Measurements from ENCODE around the gene FAM89B.

The FAM89B gene

GRCh38 chr11:65589444-65590239 is 17.3 kb downstream of the FAM89B start:
- no peak for DNase-seq

DNA sequence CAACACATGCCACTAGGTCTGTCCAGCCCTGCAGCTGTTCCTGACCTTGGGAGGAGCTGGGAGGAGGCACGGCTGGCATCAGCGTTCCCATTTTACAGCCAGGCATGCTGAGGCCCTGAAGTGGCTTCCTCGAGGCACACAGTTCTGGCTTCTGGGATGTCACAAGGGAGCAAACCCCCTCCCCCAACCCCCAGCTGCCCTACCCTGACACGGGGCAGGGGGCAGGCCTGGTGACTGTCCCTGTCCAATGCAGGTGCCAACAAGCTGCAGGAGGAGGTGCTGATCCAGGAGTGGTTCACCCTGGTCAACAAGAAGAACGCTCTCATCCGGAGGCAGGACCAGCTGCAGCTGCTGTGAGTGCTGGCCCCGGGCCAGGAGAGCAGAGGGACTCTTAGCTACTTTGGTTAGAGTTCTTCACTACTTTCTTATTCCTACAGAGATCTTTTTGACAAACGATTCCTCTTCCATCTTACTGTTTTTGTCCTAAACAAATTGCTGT is 18.0 kb downstream of the FAM89B start:
- no peak for DNase-seq

DNA sequence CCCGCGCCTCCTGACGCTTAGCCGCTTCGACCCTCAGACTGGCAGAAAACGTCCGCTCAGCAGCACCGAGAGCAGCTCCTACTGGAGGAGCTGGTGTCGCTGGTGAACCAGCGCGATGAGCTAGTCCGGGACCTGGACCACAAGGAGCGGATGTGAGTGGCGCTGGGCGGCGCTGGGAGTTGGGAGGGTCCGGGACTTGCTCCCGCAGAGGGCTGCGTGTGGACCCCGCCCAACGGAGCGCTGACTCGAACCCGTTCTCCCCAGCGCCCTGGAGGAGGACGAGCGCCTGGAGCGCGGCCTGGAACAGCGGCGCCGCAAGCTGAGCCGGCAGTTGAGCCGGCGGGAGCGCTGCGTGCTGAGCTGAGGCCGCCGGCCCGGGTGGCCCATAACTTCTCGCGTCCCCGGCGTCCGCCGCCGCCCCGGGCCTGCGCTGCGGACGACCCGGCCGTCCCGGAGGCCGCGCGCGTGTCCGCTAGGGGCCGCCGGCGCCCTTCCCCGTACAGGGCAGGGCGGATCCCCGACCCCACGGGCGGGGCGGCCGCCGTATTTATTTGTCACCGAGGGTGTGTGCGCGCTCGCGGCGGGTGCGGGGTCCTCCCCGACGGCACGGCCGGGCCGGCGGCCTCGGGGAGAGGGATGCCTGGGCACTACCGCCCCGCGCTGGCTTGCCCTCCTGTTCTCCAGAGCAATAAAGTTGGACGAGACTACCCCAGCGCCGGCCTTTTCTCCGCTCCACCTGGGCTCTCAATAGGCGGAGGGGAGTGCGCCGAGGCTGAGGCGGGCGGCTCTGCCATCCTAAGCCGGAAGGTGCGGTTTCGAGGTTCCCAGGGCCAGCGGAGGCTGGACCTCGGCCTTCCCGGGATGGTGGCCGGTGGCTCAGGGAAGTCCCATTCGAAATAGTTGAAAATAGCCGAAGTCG is 19.9 kb downstream of the FAM89B start:
- no peak for DNase-seq

DNA sequence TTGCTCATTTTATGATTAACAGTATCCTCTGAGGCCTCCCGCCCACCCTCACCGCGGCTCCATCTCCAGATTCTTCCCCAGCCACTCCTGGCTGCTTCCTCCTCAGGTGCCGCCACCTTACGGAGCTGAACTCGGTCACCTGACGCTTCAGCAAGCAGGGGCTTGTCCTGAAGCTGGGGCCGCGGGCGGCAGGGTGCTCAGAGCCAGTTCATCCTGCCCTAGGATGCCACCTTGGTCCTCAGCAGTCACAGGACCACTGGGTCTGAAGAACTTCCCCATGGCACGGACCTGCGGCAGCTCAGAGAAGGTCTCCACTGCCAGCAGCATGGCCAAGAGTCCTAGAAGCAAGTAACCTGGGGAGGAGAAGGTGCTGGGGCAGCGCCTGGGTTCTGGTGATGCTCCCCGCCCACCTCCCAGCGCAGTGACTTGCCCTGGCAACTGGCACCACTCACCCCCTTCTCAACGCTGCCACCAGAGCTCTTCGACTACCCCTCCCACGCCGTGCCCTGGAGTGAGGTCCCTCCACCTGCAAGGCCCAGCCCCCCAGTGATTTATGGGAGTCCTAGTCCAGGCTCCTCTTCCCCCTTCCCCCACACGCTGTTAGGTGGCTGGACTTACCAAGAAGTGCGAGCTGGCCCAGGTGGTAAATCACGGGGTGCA is 20.6 kb downstream of the FAM89B start:
- DNase-seq = no peak

DNA sequence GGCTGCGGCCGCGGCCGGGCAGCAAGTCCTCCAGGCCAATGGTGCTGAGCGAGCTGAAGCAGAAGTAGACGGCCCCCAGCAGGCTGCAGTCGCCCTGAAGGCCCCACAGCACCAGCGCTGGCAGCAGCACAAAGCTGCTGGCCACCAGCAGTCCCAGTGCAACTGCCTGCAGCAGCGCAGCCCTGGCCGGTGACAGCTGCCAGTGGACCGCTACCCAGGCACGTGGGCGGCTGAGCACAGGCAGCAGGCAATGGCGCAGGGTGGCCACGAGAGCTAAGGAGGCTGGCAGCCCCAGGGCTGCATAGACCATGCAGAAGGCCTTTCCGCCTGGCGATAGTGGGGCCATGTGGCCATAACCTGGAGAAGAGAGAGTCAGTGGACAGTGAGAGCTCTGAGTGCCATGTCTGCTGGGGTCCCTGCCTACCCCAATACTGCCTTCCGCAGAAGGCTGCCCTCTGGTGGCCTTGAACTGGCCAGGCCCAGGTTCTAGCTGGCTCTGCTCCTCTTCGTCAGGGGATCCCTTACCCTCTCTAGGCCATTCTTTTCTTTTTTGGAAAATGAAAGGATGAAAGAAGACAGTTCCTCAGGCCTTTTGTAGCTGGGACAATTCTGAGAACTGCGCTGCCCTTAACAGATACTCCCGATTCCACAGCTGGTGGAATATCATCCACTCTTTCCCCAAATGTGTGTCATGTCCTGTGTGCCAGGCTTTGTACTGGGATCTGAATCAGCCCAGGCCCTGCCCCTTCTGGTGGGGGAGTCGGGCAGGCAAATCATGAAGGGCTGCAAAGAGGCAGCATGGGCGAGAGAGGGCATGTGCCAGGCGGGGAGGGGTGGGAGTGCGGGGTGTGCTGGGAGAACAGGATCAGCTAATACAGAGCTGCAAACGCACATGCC is 21.4 kb downstream of the FAM89B start:
- peak; percentile 53 to 73 (median 69) for DNase-seq

DNA sequence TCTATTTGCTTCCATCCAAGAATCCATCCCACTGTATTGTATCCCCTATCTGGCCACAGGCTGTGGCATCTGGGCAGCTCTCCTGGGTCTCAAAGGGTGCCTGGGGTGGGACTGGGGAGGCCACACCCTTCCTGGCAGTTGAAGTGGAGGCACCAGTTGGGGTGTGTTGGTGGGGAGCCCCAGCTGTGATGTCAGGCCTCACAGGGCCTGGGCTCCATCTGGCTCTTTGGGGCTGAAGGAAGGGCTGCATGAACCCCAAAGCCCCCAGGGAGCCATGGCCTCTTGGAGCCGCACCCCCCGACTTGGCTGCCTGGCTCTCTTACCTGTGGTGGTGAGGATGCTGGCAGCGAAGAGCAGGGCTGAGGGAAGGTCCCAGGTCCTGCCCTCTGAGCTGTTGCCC is 22.8 kb downstream of the FAM89B start:
- DNase-seq = no peak

DNA sequence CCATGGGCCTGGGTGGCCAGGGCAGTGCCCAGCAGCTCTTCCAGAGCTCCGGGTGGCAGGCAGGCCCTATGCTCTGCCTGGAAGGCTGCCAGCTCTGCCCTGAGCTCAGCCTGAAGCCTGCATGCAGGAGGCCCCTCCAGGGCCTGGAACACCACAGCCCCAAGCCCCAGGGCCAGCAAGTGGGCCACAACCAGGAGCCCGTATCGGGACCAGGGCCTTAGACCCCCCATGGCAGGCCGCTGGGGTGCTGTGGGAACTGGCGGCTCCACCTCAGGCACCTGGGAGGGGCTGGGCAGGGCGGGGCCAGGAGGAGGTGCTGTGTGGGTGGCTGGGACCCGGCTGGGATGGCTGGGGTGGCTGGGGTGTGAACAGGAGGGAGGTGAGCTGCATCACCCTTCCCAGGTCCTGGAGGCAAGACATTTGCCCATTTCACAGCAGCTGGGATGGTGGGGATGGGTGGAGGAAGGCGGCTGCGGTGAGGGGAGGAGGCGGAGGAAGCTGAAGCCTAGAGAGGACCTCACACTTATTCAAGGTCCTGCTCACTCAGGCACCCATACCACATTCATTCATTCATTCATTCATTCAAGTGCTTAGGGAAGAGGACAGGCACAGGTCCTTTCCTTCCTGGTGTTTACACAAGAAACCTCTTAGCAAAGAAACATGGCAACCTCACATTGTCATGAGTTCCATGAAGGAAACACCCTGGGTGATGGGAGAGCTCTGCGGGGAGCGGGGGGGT is 23.4 kb downstream of the FAM89B start, which contains the start of gene KCNK7:
Gene KCNK7 (minus strand): TSS at position 258 of the 739 bp plus-strand sequence. CDS start 28 bp downstream, at position 230.
- DNase-seq = peak in 2 of 4 experiments; percentile 21 to 41

DNA sequence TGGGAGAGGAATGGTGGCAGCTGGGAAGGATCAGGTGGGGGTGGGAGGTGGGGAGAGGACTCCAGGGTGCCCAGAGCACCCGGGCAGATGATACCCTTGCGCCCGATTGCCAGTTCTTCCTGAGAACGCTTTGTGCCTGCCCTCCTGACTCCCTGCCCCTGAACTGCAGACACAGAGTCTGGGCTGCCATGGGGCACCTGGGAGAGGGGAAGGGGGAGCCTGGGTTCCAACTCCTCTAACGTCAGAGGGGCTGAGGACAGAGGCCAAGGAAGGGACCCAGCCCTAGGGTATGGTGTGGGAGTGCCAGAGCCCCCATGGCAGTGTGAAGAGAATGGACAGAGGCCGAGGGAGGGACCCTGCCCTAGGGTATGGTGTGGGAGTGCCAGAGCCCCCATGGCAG is 24.2 kb downstream of the FAM89B start:
- DNase-seq = no peak

DNA sequence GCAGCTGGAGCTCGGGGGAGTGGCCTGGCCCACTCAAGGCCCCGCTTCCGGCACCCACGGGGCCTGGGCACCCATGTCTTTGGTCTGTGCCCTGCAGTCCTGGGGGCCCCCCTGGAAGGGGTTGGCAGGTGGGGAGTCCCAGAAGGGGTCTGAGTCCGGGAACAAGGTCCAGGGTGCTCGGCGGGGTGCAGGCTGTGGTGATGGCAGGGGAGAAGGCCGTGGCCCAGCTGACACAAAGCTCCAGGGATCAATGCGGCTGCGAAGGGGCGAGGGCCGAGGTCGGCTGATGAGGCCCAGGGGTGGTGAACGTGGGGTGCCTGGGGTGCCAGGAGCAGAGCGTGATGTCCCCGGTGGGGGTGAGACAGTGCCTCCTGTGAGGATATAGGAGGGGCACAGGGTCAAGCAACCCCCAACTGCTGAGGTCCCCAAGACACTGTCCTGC is 25.9 kb downstream of the FAM89B start:
- DNase-seq = no peak

DNA sequence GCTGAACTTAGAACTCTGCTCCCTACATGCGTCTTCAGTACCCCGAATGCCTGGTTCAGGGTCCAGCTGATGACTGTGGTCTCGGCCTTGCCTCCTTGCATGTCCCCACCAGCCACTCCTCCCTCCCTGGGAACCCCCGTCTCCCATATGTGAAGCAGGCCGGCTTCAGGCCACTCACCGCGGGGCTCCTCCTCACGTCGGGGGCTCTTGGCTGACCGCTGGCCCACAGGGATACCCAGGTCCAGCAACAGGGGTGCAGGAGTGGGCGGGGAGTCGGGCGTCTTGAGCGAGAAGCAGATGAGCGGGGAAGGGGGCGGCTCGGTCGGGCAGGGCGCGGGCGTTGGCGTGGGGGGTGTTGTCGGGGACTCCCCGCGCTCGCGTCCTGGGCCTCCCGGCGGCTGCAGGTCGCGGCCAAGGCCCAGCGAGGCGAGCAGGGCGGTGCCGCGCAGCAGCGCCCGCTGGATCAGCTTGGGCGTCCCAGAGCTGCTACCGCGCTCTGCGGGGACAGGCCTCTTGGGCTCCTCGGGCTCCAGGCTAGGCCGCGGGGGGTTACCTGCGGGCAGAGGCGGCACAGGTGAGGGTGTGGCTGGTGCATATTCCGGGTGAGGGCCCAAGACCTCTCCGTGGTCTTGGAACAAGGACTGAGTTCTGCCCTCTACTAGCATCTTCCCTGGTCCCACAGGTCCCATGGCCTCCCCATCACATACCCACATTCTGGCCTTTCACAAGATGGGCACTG is 27.0 kb downstream of the FAM89B start:
- DNase-seq = no peak

DNA sequence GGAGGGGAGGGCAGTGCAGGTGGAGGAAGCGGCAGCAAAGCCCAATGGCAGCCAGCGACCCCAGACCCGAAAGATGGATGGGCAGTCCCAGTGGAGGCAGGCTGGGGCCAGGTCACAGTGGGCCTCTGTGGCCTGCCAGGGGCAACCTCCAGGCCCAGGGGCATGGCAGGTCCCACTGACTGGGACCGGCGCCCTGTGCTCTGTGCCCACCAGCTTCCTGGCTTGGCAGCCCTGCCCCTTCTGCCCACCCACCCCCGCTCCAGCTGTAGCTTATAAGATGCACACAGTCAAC is 27.6 kb downstream of the FAM89B start:
- DNase-seq = no peak

DNA sequence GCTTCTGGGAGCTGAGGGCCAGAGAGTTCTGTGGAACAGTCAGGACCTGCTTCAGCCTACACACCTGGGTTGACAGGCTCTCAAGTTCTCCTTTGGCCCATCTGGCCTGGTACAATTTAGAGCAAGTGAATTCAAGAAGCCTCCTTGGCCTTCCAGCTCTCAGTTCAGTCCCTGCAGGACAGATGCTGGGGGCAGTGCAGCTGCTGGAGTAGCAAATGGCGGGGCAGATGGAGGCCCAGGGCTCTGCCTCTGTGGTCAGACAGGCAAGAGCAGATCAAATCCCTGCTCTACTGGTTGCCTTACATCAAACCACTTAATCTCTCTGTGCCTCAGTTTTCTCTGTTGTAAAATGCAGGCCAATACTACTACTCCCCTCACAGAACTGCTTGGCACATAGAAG is 31.9 kb downstream of the FAM89B start:
- no peak for DNase-seq

DNA sequence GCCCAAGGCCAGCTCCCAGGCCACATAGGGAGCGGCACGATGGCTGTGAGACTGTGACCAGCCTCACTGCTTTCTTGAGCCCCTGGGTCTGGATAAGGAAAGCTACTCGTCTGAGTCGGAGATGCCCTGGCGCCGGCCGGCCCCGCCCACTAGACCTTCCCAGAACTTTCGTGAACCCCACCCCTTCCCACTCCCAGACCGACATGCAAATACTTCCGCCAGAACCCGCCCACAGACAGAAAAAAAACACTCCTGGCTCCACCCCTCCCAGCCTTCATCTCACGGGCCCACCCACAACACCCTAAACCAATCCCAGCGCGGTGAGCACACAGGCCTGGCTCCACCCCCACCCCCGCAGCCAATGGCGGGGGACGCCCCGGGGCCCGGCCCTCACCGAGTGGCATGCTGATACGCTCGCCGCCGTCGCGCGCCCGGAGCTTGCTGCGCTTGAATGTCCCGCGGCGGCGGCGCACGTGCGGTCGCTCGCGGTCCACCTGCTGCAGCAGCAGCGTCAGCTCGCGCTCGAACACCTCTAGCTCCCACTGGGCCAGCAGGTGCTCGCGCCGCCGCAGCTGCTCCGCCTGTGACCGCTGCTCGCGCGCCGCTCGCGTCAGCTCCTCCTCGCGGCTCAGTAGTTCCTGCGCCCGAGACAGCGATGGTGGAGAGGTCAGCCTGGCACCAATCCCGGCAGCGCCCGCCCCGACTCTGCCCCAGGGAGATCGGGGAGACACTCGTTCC is 34.7 kb downstream of the FAM89B start:
- DNase-seq = no peak

GRCh38 chr11:65607614-65608426 is 35.5 kb downstream of the FAM89B start:
- no peak for DNase-seq

GRCh38 chr11:65609229-65609628 is 36.9 kb downstream of the FAM89B start:
- DNase-seq = no peak

DNA sequence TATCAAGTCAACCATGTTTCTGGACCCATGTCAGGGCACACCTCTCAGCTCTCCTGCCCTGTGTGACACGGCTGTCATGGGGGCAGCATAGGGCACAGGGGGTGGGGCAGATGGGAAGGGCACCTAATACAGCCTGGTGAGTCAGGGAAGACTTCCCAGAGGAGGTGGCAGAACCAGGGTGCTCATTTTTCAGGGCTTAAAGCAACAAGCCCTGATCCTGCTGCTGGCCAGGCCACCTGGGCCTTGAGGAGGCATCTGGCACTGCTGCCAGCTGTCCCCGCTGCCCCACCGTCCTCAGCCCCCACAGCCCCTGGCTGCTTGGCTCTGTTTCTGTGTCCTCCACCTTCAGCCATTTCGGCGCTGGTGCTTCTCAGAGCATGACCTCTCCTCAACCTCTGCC is 37.3 kb downstream of the FAM89B start:
- no peak for DNase-seq

DNA sequence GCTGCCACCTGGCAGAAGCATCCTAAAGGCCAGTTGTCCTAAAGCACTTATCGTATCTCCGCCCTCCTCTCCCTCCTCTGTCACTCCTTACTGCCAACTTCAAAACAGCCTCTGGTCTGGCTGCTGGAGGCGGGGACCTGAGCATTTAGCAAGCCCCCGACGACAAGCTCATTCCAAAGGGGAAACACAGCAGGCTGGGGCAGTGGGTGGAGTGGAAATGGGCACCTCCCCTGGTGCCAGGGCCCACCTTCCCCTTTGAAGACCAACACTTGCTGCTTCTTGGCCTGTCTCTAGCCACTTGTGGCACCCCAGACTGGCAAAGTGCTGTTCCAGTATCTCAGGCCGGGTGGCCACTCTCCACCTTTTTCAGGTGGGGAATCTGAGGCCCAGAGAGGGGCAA is 38.1 kb downstream of the FAM89B start:
- peak in 3 of 4 experiments; percentile 30 to 54 (median 37) for DNase-seq

DNA sequence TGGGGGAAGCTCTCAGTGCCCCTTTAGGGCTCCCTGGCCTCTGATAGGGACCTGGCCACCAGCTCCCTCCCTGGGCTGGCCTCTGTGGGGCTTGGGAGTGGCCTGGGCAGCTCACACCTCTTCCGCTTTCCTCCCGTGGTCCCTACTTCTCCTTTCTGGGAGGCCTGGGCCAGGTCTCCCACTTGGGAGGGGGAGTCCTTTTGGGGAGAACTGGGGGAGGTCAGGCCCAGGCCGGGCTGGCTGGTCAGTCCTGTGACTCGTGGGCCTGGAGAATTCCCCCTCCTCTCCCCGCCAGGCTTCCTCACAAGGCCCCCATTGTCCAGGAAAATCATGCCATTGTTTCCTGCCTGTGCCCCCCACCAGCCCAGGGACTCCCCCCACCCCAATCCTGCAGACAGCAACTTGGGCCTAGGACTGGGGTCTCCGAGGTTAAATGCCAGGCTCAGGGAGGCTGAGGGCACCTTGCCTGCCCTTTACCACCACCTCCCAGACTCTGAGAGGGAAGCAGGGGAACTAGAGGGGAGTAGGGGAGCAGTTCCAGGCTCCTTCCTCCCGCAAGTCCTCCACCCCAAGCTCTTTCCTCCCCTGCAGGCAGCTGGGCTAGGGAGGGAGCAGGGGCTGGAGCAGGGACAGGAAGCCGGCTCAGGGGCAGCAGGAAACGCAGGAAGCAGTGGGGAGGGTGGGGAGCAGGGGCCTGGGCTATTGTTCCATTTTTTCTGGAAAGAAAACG is 38.9 kb downstream of the FAM89B start:
- DNase-seq = peak; percentile 85 to 93 (median 91)

Data from suppressor macrophage (primary cell).